Body of pancreas (tissue), 4 donors: Measurements from ENCODE around the gene ARRB1.

ENCODE experiments used
- POLR2A ChIP-seq, 3 donors: fragments of 450-650 bp; IDR thresholded peaks; one replicate each; pipeline ENCODE4 v1.6.1; 2016; ENCODE audit warnings: antibody characterized with exemption in 3 of 3, mild to moderate bottlenecking in 2 of 3
- TF ChIP-seq, protein P1 (sequence below), 7 experiments: fragments of 450-650 bp in 4 of 7; fragments of 200-600 bp in 3 of 7; sonication (generic) in 3 of 7; IDR thresholded peaks; one replicate each; pipeline ENCODE4 v1.5.1; 2016 to 2019; ENCODE audit warnings: antibody characterized with exemption in 7 of 7

DNA sequence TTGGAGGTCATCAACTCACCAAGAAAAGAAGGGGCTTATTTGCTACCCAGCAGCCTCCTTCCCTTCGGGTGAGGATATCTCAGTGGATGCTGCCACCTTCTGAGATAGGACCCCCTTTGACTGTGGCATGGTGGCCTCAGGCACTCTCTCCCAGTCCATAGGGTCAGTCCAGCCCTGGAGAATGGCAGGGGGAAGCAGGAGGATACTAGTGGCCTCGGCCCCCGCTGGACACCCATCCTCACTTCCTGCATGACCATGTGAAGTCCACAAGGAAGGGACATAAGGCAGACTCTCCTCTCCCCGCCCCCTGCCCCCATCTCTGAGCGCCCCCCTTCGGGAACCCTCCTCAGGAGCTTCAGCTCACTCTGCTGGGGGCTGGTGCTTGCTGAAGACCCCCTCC lies 86.5 kb downstream of the ARRB1 start:
- TF ChIP-seq, protein P1, sequence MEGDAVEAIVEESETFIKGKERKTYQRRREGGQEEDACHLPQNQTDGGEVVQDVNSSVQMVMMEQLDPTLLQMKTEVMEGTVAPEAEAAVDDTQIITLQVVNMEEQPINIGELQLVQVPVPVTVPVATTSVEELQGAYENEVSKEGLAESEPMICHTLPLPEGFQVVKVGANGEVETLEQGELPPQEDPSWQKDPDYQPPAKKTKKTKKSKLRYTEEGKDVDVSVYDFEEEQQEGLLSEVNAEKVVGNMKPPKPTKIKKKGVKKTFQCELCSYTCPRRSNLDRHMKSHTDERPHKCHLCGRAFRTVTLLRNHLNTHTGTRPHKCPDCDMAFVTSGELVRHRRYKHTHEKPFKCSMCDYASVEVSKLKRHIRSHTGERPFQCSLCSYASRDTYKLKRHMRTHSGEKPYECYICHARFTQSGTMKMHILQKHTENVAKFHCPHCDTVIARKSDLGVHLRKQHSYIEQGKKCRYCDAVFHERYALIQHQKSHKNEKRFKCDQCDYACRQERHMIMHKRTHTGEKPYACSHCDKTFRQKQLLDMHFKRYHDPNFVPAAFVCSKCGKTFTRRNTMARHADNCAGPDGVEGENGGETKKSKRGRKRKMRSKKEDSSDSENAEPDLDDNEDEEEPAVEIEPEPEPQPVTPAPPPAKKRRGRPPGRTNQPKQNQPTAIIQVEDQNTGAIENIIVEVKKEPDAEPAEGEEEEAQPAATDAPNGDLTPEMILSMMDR (IDR thresholded peaks at IDR 0.05) = no peak
- TF ChIP-seq POLR2A (IDR thresholded peaks at IDR 0.05) = no peak
